ENCODE results near the gene TXNDC11. TPM values are rescaled to one million over a fixed set of nuclear protein-coding genes. Genes with fewer than 3 reads are reported as not detected.

TXNDC11 gene
- total and polyA plus RNA-seq, 10 of the 15 experiments (the other 5 are each of a cell fraction or from before 2014, with no cell fraction given): 1.7 to 86.7 (median 54.4) TPM

GRCh38 chr16:11768849-11769248 is 26.2 kb upstream of the TXNDC11 start (continued):
- TF ChIP-seq HDGF (IDR thresholded peaks at IDR 0.05) (no peak), SP1 (IDR thresholded peaks at IDR 0.05; ENCODE audit: low read depth, low read length) (no peak), ZSCAN29 (IDR thresholded peaks at IDR 0.05) (peak; percentile 91), CEBPZ (IDR thresholded peaks at IDR 0.05; ENCODE audit: low read depth, low read length) (no peak), GATAD2B (conservative IDR thresholded peaks at IDR 0.05; ENCODE audit: low read depth) (no peak), EP300 (IDR thresholded peaks at IDR 0.05; ENCODE audit: borderline replicate concordance in 1 of 2, control insufficient read depth in 1 of 2, low read depth in 2 of 2, low read length in 2 of 2) (0 out of 4 replicates have a peak, but pooled peaks of 1 of the 2 experiments have one; percentile 6), SKIL (IDR thresholded peaks at IDR 0.05; ENCODE audit: low read depth, poor library complexity, severe bottlenecking) (peak; percentile 55), ATF7 (IDR thresholded peaks at IDR 0.05; ENCODE audit: low read depth) (peak; percentile 54; the same call in 1 of the 2 replicates), BCL3 (IDR thresholded peaks at IDR 0.05; ENCODE audit: borderline replicate concordance, insufficient read depth, low read depth, low read length, poor library complexity, severe bottlenecking) (no peak), EZH2 (IDR thresholded peaks at IDR 0.05; ENCODE audit: borderline replicate concordance, control insufficient read depth, low read depth, low read length) (no peak), KDM1A (IDR thresholded peaks at IDR 0.05; ENCODE audit: borderline replicate concordance) (no peak), EGR1 (IDR thresholded peaks at IDR 0.05; ENCODE audit: borderline replicate concordance in 1 of 2, low read depth in 2 of 2, low read length in 2 of 2) (no peak), ZBTB11 (CRISPR knock-in tag; IDR thresholded peaks at IDR 0.05) (no peak), FOXK2 (IDR thresholded peaks at IDR 0.05) (no peak), SRF (IDR thresholded peaks at IDR 0.05; ENCODE audit: low read depth in 2 of 2, low read length in 2 of 2) (no peak), RUNX3 (IDR thresholded peaks at IDR 0.05; ENCODE audit: low read length) (peak; percentile 47; the same call in 1 of the 2 replicates), ATF3 (IDR thresholded peaks at IDR 0.05; ENCODE audit: borderline replicate concordance, extremely low read depth, low read depth, low read length) (no peak), ESRRA (IDR thresholded peaks at IDR 0.05; ENCODE audit: low read length) (no peak), BHLHE40 (IDR thresholded peaks at IDR 0.05; ENCODE audit: borderline replicate concordance in 1 of 2, low read depth in 2 of 2, low read length in 1 of 2) (no peak)
